Mesenteric fat pad (tissue), 1 donor: Measurements from ENCODE around the gene FADS2. TPM values are rescaled to one million over a fixed set of nuclear protein-coding genes. Genes with fewer than 3 reads are reported as not detected.
"Not testable (repeated sequence)": the region's sequence is repeated elsewhere in the genome, so short reads cannot be mapped to it uniquely, and the experiment has no call there.

ENCODE experiments used
- DNase-seq: peaks from one replicate; pipeline ENCODE4 v3.0.0-alpha.2; 2020; ENCODE audit warnings: low spot score
- total RNA-seq: library from RNA; stranded (reverse); fragmentation: NEBNext Ultra II Directional; extraction: Animal tissue kit (Norgen Biotek cat#: 25700); gene quantifications from one replicate; pipeline ENCODE4 v1.2.1, GENCODE V29; 2021
- donor health status: DM: yes; HTN: yes; CAD: no.

FADS2 gene
- total RNA-seq, 1 donor from 2014 or later, result 28.1 TPM

GRCh38 chr11:61866231-61866957 is 38.3 kb downstream of the FADS2 start:
- no peak for DNase-seq

GRCh38 chr11:61866958-61867343 is 38.9 kb downstream of the FADS2 start:
- DNase-seq, result no peak

GRCh38 chr11:61868571-61869428 is 40.7 kb downstream of the FADS2 start:
- DNase-seq, result no peak

GRCh38 chr11:61869429-61869707 is 41.3 kb downstream of the FADS2 start:
- no peak for DNase-seq

- no peak for DNase-seq
Measured at GRCh38 chr11:61869708-61870451, 41.8 kb downstream of the FADS2 start.

DNA sequence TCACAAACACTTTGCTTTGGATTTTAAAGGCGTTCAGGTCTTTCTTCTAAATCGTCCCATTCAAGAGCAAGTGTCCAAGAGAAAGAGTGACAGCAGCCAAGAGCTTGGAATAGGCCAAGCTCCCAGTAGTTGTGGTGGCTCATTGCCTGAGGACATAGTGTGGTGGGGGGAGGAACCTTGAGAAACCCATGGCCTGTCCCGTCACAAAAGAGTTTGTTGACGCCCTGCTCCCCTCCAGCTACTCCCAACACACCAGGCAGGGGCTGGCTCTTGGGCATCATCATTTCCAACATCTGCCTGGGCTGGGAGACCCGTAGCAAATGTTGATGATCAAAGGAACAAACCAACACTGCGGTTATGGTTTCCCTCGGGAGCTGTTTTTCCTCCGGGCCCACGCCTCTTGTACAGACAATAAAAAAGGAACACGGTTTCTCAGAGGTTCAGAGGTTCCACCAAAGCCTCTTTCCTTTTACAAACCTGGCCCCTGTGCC is 42.5 kb downstream of the FADS2 start:
- DNase-seq, result no peak

DNA sequence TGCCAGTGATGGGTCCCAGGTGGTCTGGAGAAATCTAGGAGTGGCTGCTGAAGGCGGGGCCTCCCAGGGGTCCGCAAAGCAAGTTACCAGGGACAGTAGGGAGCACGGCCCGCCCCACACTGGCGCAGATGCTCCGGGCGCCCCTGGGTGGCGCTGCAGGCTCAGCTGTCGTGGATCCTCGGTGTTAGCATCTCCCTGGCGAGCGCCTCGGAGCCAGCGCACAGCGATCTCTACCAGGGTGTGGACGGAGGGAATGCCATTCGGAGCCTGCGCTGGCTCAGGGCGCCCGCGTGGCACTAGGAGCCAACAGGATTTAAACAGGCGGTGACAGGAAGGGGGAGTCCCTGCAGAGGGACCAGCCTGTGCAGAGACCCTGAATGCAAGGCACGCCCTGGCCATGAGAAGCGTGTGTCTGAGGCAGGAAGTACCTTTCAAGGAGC is 43.1 kb downstream of the FADS2 start:
- peak; percentile 95 for DNase-seq

DNA sequence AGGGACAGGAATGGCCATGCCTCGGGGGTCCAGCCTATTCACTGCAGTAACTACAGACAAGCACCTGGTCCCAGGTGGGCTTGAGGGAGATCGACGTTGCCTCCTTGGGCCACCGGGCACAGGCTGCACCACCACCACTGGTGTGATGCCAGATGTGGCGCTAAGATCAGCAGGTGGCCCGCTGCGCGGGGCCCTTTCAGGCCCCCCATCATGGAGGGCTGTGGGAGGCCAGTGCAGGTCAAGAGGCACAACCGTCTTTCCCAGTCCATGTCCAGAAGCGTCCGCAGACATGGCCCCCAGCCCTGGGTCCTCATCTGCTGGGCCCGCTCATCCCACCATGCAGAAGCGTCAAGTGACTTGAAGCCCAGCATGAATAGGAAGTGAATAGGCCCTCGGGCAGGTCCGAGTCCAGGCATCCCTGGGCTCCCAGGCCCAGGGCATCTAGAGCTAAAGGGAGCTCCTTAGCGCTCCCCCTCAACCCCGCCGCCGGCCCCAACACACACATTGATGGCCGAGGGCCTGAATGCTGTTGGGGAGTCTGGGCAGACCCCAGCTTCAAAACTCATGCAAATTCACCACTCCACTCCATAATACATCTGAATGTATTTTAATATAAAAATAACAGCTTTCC is 45.0 kb downstream of the FADS2 start:
- DNase-seq, result no peak

DNA sequence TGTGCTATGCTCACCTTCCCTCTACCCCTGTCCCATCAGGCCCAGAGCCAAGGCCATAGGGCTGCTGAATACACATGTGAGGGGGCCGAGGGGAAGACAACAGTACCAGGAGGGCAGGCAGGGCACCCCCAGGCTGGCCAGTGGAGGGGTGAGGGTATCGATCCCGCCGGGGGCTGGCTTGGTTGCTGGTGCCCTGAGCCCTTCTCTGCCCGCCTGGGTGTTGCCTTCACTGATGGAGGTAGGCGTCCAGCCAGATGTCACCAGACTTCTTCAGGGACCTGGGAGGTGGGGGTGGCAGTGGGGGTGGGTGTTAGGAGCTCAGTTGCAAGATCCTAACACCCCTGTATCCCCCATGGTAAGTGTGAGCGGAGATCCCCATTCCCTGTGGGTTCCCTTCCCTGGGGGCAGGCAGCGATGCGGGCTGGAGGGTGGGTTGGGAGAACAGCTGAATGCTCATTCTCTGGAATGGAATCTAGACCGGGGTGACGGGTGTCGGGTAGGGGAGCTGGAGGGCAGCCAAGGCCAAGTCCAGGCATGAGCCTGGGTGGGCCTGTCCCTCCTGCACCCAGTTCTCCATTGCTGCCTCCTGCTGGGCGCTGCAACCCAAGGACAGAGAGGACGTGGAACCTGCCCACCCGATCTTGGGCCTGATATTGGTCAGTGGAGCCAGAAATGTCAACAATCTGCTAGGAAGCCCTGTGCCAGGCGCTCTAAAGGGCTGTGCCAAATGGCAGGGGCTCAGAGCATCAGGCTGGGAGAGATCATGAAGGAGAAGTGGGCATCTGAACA is 45.7 kb downstream of the FADS2 start:
- no peak for DNase-seq

DNA sequence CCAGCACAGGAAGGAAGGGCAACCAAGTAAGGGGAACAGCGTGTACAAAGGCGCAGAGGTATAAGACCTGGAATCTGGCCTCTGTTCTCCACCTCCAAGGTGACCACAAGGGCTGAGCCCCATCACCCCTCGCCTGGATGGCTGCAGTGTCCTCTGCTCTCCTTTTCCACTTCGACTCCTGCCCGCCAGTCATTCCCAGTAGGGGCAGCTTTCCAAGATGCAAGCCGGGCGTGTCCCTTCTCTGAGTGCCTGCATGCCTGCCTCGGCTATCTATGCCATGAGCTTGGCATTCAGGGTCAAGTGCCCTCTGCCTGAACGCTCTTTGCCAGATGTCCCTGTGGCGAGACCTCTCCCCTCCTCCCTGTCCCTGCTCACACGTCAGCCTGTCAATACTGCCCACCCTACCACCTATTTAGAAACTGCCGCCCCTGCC is 46.3 kb downstream of the FADS2 start:
- DNase-seq, result no peak

GRCh38 chr11:61874853-61875252 is 46.8 kb downstream of the FADS2 start:
- DNase-seq, result no peak

GRCh38 chr11:61875698-61876097 is 47.6 kb downstream of the FADS2 start:
- no peak for DNase-seq

DNA sequence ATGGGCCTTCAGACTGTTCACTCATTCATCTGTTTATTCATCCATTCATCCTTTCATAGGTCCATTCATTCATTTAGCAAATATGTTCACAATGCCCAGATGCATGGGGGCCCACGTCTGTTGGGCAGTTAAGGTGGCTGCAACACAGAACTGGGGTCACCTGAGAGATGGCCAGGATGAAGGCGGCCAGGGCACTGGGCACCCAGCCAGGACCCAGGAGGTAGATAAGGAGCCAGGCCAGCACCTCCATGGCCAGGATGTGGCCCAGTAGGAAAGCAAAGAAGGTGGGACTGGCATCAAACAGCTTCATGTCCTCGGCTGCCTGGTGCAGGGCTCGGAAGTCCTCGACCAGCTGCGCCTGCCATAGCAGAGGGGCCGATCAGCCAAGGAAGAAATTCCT is 51.1 kb downstream of the FADS2 start:
- no peak for DNase-seq

DNA sequence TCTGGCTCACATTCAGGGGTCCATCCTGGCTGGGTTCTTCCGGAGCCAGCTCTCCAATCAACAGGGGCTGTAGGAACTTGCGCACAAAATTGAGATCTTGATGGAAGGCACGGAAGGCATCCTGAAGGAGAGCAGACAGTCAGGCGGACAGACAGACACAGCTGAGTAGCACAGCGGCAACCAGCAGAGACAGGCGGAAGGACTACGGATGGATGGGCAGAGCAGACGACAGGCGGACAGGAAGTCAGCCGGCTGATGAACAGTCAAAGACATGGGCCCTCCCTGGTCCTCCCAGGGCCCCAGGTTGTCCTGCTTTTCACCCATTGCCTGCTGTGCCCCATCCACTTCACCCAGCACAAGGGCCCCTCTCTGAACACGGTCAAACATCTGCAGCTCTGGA is 51.9 kb downstream of the FADS2 start:
- no peak for DNase-seq

DNA sequence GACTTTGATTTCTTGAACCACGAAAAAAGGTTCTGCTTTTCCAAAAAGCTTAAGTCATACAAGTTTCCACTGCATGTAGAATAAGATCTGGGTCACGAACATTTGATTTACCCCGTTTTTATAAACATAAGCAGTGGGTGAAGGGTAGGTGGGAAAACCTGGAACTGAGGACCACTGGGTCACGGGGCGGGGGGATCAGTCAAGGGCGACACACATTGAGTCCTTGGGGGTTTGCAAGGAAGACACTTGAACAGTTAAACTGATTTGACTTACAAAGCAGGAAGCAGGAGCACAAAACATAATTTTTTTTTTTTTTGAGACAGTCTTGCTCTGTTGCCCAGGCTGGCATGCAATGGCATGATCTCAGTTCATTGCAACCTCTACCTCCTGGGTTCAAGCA is 52.4 kb downstream of the FADS2 start:
- DNase-seq, result no peak

GRCh38 chr11:61881397-61881796 is 53.3 kb downstream of the FADS2 start:
- no peak for DNase-seq

DNA sequence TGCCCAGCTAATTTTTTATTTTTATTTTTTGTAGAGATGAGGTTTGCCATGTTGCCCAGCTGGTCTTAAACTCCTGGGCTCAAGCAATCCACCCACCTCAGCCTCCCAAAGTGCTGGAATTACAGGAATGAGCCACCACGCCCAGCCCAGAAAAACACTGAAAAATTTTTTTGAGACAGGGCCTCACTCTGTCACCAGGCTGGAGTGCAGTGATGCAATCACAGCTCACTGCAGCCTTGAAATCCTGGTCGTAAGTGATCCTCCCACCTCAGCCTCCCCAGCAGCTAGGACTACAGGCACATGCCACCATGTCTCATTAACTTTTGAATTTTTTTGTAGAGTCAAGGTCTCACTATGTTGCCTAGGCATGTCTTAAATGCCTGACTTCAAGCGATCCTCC is 54.2 kb downstream of the FADS2 start:
- DNase-seq, result not testable (repeated sequence)

DNA sequence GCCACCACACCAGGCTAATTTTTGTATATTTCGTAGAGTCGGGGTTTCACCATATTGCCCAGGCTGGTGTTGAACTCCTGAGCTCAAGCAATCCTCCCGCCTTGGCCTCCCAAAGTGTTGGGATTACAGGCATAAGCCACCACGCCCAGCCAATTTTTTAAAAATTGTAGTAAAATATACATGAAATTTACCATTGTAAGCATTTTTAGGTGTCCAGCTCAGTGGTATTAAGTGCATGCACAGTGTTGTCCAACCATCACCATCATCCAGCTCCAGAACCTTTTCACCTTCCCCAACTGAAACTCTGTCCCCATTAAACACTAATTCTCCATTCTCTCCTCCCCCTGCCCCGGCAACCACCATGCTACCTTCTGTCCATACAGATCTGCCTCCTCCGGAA is 54.8 kb downstream of the FADS2 start:
- no peak for DNase-seq

DNA sequence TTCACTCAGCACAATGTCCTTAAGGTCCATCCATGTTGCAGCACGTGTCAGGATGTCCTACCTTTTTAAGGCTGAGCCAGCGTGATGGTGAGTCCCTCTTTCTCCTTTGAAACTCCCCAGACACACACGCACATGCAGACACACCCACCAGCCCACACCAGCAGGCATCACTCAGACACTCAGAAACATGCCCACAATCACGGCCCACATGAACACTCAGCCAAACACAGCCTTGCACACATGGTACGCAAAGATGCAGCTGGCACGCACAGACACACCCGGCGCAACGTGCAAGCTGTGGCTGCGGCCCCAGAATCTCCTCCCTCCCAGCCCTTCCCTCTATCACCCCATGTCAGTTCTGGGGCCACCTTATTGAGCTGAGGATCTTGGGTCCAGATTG is 55.2 kb downstream of the FADS2 start:
- no peak for DNase-seq

- no peak for DNase-seq
Measured at GRCh38 chr11:61883947-61884346, 55.8 kb downstream of the FADS2 start.
